HG03095 (cell line): ENCODE results near the gene ICOSLG.
"Not testable (repeated sequence)": the region's sequence is repeated elsewhere in the genome, so short reads cannot be mapped to it uniquely, and the experiment has no call there.

Experiments used
- ATAC-seq: cut with Tn5 transposase; IDR thresholded peaks from one replicate; pipeline ENCODE4 v1.9.1; 2021; ENCODE audit warnings: moderate library complexity; ENCODE audit not compliant: unreplicated experiment

The ICOSLG gene

GRCh38 chr21:44227614-44228013, 13.1 kb downstream of the ICOSLG start:
- ATAC-seq, result not testable (repeated sequence)

DNA sequence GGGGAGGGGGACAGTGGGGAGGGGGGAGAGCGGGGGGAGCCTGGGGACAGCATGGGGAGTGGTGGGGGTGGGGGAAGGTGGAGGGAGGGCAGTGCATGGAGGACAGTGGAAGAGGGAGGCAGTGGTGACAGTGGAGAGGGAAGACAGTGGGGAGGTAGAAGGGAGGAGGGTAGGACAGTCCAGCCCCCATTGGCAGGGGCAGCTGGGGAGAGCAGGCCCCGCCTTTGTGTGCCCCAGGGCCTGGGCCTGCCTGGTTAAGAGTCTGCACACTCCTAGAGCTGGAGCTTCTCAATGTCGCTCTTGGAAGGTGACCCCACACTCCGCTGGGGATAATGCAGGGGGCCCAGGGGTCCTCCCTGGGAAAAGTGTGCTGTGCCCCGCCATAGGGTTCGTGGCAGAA, 15.1 kb downstream of the ICOSLG start:
- ATAC-seq, result not testable (repeated sequence)

DNA sequence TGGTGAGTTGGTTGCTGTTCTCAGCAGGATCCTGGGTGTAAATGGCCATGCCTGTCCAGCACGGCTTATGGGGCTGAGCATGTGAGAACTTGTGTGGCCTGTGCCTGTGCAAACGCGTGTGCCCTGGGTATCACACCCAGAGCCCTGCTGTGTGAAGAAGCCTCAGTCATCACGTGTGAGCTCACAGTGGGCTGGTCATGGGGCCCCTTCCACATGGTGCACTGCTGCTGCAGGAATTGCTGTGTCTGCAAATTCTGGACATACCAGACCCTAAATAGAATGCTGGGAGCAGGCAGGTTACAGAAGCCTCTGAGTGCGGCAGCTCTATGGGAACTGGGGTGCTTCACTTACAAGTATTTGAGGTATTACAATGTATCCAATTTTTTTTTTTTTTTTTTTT, 17.4 kb downstream of the ICOSLG start:
- ATAC-seq, result not testable (repeated sequence)

DNA sequence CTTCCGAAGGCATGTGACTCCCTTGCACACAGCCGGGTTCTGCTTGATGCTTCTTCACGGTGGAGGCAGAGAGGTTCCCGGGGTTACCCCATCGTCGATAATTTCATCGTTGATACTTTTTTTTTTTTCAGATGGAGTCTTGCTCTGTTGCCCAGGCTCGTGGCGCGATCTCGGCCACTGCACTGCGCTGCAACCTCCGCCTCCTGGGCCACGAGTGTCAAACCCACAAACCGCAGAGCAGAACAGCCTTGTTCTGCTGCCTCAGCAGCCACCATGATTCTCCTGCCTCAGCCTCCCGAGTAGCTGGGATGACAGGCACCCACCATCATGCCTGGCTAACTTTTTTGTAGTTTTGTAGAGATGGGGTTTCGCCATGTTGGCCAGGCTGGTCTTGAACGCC, 20.1 kb downstream of the ICOSLG start:
- ATAC-seq, result not testable (repeated sequence)

DNA sequence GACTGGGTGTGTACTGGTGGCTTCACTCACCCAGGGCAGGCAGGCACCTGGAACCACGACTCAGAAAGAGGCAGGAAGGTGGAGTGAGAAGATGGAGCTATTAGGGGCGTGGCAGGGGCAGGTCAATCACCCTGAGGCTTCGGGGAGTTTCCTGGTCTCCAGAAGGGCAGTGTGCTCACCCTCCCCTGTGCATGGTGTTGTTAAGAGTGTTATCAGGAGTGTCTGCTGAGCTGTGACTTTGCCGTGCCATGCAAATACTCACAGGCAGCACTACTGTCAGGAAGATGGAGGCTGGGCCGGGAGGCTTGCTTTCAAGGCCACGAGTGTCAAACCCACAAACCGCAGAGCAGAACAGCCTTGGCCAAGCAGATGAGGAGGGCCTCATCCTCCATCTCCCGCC, 22.3 kb downstream of the ICOSLG start:
- not testable (repeated sequence) for ATAC-seq

DNA sequence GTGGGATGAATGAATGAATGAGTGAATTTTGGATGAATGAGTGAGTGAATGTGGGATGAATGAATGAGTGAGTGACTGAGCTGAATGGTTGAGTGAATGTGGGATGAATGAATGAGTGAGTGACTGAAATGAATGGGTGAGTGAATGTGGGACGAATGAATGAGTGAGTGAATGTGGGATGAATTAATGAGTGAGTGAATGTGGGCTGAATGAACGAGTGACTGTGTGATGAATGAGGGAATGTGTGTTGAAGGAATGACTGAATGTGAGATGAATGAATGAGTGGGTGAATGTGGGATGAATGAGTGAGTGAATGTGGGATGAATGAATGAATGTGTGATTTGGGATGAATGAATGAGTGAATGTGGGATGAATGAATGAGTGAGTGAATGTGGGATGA, 28.8 kb downstream of the ICOSLG start:
- not testable (repeated sequence) for ATAC-seq

GRCh38 chr21:44211574-44211973, 29.2 kb downstream of the ICOSLG start:
- ATAC-seq, result not testable (repeated sequence)

DNA sequence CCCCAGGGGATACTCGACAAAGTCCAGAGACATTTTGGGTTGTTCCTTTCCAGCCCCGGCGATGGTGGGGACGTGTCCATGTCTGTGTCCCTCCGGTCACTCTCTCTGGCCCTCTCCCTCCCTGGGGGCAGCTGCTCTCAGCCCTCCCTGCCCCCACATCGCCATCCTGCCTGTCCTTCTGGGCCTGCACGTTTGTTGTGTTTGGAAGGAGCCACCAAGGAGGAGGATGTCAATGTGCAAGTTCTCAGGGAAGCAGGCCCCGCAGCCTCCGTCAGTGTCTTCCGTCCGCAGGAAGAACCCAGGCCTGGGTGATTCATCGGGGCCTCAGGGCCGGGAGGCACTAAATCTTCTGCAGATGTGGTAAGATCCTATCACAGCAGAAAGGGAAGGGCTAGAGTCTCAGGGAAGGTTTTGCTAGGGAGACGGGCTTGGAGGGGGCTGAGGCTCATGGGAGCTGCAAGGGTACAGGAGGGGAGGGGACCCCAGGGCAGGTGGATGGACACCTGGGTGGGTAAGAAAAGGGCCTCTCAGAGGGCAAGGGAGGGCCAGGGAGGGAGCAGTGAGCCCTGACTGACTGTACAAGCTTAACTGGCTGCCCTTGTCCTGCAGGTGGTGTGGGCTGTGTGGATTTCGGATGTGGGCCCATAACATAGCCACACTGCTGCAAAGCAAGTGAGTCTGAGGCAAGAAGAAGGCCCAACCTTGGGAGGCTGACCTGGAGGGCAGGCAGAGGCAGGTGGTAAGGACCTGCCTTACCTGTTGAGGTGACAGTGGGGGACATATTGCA, 32.7 kb downstream of the ICOSLG start:
- ATAC-seq, result not testable (repeated sequence)

DNA sequence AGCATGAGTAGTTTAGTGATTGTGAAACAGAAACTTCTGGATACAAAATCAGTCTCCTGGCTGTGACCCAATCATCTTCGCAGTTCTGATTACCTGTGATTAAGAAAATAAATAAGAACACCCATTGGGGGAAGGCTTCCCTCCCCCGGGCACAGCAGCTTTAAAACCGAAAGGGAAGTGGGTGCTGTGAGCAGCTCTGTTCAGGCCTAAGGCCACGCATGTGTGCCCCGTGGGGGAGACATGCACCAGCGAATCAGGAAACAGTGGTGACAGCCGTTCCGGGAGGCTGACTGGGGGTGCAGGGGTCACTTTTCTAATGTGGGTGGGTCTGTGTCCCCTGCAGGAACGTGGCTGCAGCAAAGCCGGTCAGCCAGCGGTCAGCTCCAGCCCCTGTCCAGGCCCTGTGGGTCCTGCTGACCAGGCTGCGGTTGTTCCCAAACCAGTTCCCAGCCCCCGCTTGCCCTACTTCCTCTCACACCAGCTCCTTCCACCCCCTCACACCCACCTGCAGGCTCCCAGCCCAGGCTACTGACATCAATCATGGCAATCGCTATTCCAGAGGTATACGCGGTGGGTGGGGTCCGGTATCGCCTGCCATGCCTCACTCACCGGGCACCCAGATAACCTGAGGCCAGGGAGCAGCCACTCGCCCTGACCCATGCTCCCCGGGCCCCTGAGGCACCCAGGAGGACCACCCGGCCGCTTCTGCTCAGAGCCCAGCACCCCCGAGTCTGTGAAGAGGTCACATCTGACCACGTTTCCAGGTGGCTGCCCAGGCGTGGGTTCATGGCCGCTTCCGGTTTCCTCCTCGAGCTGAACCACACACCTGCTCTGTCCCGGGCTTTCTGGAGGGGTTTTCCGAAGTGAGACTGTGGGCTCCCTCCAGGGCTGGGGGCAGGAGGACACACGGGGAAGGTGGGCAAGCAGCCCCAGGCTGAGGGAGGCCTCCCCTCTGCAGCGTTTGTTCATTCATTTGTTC, 33.8 kb downstream of the ICOSLG start:
- not testable (repeated sequence) for ATAC-seq

DNA sequence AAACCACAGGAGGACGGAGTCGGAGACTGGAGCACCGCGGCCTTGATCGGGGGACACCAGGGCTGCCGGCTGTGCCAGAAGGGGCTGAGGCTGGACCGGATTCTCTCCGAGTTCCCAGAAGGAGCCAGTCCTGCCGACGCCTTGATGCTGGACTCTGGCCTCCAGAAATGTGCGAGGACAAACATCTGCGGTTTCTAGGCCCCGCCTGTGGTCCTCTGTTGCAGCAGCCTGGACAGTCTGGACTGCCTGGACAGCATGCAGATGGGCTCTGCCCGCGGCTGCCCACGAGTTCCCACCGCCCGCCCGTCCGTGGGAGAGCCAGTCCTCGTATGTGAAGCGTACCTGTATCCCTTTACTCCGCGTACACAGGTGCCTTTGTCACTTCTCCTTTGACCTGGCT, 34.6 kb downstream of the ICOSLG start:
- ATAC-seq, result not testable (repeated sequence)

DNA sequence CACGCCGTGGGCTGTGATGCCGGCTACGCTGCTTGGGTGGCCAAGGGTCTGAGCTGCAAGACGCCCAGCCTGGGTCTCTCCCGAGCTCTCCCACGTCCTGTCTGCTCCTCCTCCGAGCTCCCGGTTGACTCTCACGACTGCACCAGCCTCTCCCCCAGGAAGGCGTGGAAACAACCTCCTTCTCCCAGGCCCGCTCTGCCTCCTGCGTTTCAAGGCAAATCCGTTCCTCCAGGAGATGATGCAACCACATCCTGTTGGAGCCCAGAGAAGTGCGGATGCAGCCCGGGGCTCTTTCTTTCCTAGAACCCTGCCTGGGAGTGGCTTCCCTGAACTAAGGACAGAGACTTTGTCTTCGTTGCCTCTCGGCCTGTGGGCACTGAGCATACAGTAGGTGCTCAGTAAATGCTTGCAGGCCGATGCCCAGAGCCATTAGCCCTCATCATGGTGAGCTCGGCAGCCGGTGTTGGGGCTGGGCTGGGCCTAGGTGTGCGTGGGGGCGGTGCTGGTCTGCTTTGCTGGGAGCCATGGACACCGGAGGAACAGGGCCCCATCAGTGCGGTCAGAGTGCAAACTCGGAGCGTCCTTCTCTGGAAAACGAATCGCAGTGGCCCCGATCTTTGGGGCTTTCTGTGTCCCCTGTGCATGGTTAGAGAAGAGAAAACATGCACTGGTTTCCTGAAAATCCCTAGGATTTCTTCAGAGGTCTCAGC, 38.0 kb downstream of the ICOSLG start:
- not testable (repeated sequence) for ATAC-seq

DNA sequence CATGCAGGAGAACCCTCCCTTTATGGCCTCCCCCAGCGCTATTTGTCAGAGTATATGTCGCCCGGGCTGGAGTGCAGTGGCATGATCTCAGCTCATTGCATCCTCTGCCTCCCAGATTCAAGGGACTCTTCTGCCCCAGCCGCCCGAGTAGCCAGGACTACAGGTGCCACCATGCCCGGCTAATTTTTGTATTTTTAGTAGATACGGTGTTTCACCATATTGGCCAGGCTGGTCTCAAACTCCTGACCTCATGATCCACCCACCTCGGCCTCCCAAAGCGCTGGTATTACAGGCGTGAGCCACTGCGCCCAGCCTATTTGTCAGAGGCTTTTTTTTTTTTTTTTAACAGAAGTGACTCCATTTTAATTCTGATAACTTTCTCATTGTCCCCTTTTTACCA, 40.7 kb downstream of the ICOSLG start:
- ATAC-seq, result not testable (repeated sequence)

DNA sequence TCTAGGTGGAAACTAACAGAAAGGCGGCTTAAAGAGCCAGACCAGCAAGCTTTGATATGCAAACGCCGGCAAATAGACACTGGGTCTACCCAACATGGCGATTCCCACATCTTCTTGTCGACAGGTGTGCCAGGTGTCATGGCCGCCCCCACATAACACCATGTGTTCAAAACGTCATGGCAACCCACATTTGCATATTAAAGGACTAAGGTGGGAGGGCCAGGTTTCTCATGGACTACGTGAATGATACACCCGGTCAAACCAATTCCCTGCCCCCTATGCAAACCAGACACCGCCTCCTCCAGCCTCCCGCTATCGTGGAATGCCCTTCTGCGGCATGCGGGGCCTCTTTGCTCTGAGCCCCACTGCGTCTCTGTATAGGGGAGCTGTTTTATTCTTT, 41.3 kb downstream of the ICOSLG start:
- no peak for ATAC-seq

GRCh38 chr21:44197156-44197516, 43.6 kb downstream of the ICOSLG start:
- ATAC-seq, result not testable (repeated sequence)

DNA sequence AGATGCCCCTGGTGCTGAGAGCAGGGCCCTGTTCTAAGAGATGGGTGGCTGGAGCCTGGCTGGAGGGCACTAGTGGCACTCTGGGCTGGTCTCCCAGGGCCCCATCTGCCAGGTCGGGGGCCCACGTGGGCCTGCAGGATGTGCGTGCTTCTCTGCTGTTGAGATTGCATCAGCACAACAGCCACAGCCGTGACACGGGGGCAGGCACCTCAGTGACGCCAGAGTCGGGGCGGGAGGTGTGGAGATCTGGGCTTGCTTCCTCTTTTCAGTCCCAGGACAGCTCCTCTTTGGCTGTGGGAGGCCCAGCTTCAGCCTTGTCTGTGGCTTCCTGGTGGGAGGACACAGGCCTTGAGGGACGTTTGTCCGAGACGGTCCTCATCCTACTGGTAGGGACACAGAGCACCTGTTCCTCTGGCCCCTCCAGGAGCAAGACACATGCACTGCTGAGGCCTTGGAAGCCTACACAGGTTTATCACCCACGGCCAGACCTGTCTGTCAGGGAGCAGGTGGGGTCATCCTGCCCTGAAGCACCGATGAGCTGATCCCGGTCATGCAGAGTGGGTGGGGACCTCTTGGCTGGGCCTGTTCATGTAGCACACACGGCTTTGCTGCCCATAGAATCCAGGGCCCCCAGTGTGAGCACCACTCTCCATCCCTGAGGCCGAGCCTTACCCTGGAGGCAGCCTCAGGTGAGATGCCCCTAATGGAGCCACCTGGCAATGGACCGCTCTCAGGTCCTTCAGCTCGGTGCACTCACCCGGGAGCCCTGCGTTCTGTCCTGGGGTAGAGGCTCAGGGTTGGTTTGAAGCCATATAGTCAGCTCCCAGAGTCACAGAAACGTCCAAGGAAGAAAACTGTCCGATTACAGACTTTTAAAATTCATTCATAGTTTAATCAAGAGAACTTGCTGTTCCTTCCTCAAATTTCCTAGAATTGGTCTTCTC, 44.3 kb downstream of the ICOSLG start:
- ATAC-seq, result not testable (repeated sequence)

DNA sequence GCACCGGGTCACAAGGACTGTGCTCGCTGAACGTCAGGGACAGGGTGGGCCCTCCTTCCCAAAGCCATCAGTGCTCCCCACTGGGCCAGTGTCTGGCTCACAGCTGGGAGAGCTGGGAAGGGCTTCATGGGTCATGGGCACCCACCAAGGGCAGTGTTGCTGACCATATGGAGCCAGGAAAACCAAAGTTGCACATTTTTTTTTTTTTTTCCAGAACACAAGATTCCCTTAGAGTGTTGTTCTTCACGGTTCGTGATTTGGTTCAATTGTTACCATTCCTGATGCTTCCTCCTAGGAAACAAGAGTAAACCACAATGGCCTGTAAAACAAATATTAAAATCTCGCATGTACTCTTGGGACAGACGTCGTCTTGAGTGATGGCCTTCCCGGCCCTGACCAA, 45.9 kb downstream of the ICOSLG start:
- ATAC-seq, result not testable (repeated sequence)

GRCh38 chr21:44194451-44194850, 46.3 kb downstream of the ICOSLG start:
- not testable (repeated sequence) for ATAC-seq

DNA sequence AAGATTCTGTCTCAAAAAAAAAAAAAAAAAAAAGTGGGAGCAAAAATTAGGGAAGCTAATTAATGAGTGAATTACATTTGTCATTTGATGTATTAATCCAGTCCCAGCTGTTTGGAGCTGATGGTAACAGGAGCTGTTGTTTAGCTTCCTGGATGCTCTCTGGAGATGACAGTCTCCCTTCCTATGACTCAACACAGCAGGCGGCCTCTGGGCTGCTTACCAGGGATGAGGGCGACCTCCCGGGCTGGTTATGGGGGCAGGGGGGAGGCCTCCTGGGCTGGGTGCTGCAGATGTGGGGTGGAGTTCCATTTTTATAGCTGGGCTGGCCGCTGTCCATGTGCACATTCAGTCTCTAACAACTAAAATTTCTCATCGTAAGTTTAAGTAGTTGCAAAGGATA, 47.6 kb downstream of the ICOSLG start:
- ATAC-seq, result not testable (repeated sequence)

DNA sequence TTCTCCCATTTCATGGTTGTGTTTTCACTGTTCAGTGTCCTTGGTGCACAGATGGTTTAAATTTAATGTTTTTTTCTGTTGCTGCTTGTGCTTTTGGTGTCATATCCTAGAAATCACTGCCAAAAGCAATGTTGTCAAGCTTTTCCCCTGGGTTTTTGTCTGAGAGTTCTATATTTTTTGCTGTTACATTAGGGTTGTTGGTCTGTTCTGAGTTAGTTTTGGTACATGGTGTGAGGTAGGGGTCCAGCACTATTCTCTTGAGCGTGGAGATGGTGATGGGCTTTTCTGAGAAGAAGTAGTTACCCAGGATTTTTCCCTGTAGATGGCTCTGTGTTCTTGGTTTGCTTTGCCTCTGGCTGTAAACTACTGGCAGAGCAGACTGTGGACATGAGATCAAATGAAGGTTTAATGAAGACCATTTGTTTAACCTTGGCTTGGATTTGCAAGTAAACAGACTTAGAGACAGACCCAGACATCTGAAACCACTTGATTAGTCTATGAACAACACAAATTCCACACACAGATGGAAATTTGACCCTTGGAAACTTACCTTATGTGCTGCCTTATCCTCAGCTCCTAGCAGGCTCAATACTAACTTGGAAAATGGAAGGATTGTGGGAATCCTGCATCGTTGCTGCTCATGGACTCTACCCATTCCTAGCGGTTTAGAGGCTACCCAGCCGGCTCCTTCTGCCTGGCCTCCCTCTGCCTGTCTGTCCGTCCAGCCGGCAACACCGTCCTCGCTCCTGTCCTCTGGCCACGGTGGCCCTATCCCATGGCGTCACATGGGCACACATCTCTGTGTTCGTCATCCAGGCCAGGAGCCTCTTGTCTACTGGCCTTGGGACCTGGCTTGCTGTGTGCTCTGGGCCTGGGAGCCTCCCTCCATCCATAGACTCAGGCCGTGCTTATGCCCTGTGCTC, 50.1 kb downstream of the ICOSLG start:
- ATAC-seq, result not testable (repeated sequence)
